H1 (cell line): Measurements from ENCODE around the gene GRM6. TPM values are rescaled to one million over a fixed set of nuclear protein-coding genes. Genes with fewer than 3 reads are reported as not detected.

Experiments
- EGR1 ChIP-seq: IDR thresholded peaks from 2 replicates; pipeline ENCODE4 v1.6.1; 2011; ENCODE audit warnings: low read depth, low read length, borderline replicate concordance
- JUND ChIP-seq: IDR thresholded peaks from 2 replicates; pipeline ENCODE4 v1.6.1; 2011; ENCODE audit warnings: mild to moderate bottlenecking, improper control_type of control experiment, low read length
- MAFK ChIP-seq: IDR thresholded peaks from 2 replicates; pipeline ENCODE4 v1.6.1; 2012; ENCODE audit warnings: low read depth, mild to moderate bottlenecking, improper control_type of control experiment, low read length
- SP1 ChIP-seq: IDR thresholded peaks from 2 replicates; pipeline ENCODE4 v1.6.1; 2011; ENCODE audit warnings: low read depth, low read length
- TAF7 ChIP-seq: optimal IDR thresholded peaks from 2 replicates; pipeline ENCODE3; 2011; ENCODE audit warnings: low read depth, mild to moderate bottlenecking, inconsistent platforms, low read length, moderate library complexity, borderline replicate concordance
- TBP ChIP-seq: IDR thresholded peaks from 2 replicates; pipeline ENCODE4 v1.6.1; 2011; ENCODE audit warnings: low read depth, low read length, improper control_type of control experiment
- polyA plus RNA-seq, 7 experiments: library from polyadenylated mRNA; depleted of rRNA in 3 of 7; stranded (reverse) in 5 of 7; unstranded in 2 of 7; fragments of >200 nt in 5 of 7; fragments of 200-250 nt in 2 of 7; gene quantifications; 1 replicate in 5 of 7; 2 replicates in 1 of 7; 4 replicates in 1 of 7; pipeline versions ENCODE4 v1.2.1 to v1.2.3, GENCODE V29; 2011 to 2013; ENCODE audit warnings: missing spikeins in 2 of 7, mixed read lengths in 2 of 7
- total RNA-seq: library from RNA; stranded (reverse); fragmentation: NEBNext Ultra II Directional; extraction: Animal tissue kit (Norgen Biotek cat#: 25700); gene quantifications from 2 replicates; pipeline ENCODE4 v1.2.1, GENCODE V29; 2021

GRM6 gene
- total and polyA plus RNA-seq, 2 of the 8 experiments (the other 6 are each of a cell fraction or from before 2014, with no cell fraction given), result not detected

- no peak for TF ChIP-seq JUND
- TF ChIP-seq TBP, result no peak
- TF ChIP-seq SP1, result no peak
- no peak for TF ChIP-seq TAF7
- TF ChIP-seq MAFK, result no peak
- TF ChIP-seq EGR1, result no peak
Observed at GRCh38 chr5:178992291-178992895, 2.7 kb downstream of the GRM6 start (continued).
